HG02870 (cell line): Measurements from ENCODE around the gene TEF.

ENCODE experiments used
- ATAC-seq: cut with Tn5 transposase; IDR thresholded peaks from one replicate; pipeline ENCODE4 v1.9.1; 2021; ENCODE audit warnings: mild to moderate bottlenecking, moderate library complexity; ENCODE audit not compliant: unreplicated experiment

TEF gene

DNA sequence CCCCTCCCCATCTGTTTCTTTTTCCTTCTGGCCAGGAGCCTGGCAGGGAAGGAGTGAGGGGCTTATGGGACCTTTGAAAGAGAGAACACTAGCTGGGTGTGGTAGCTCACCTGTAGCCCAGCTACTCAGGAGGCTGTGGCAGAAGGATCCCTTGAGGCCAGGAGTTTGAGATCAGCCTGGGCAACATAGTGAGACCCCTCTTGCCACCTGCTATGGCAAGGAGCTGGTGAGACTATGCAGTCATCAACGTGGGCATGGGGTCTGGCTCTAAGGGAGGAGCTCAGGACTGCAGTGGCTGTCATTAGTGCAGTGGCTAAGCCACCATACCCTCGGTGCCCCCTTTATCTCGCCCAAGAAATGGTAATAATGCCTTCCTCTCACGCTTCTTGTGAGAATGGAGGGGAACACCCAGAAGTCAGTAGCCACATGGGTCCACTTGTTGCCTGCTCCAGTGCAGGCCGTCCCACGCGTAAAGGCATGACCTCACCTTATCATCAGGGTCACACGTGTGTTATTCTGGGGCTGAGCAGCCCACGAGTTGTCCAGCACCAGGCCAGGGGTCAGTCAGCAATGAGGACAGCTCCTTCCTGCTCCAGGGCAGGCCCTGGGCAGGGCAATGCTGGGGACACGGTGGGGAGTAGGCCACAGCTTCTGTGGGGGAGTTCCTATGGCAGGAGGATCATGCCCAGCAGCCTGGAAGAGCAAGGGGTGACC lies 27.7 kb upstream of the TEF start:
- no peak for ATAC-seq

DNA sequence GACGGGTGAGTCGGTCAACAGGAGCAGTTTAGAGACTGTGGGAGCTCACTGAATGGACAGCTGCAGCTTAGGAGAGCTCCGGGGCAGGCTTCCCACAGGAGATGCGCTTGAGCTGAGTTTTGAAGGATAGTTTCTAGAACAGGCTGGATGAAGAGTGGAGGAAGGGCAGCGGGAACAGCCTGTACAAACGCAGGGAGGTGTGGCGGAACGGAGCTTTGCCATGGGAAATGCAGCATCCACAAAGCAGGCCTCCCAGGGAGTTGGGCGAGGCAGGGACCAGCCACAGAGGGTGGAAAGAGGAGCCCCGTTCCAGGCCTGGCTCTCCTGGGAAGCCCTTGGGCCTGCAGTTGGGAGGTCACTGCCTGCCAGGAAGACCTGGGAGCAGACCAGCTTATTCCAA lies 26.8 kb upstream of the TEF start:
- ATAC-seq: no peak

DNA sequence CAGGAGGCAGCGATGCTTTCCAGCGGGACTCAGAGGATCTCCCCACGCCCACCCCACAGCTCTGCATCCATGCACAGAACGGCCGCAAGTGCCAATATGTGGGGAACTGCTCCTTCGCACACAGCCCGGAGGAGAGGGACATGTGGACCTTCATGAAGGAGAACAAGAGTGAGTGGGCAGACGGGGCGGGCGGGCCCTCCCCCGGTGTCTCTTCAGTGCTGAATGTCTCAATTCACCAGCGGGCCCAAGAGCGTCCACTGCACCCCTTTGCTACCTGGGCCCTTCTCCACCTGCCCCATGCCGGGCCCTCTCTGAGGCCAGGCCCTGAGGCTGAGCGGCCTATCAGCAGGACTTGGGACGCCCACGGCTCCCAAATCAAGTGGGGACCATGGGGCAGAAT lies 25.8 kb upstream of the TEF start:
- no peak for ATAC-seq

DNA sequence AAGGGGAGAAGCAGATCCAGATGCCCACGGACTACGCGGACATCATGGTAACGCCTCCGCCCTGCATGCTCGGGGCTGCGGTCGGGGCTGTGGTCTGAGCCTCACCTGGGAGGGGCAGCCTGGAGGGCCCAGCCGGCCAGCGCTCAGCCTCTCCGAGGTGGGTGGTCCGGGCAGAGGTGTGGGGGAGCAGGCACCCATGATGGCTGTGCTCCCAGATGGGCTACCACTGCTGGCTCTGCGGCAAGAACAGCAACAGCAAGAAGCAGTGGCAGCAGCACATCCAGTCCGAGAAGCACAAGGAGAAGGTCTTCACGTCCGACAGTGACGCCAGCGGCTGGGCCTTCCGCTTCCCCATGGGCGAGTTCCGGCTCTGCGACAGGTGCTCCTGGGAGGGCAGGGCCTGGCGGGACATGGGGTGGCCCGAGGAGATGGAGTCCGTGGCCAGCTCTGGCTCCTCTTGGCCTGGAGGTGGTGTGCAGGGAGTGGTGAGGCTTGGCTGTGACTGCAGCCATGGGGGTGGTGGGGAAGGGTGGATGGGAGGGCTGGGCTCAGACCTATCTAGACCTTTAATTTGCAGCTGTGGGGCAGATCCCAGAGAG lies 25.2 kb upstream of the TEF start:
- ATAC-seq: no peak

DNA sequence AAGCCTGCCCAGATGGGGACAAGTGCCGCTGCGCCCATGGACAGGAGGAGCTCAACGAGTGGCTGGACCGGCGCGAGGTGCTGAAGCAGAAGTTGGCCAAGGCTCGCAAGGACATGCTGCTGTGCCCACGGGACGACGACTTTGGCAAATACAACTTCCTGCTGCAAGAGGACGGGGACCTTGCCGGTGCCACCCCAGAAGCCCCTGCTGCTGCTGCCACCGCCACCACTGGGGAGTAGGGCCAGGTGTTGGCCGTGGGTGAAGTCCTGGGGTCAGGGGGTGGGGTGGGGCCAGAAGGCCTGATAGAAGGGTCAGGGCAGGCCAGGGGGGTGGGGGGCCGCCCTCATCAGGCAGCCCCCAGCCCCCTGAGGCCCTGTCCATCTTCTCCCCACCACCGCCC lies 24.6 kb upstream of the TEF start:
- no peak for ATAC-seq

DNA sequence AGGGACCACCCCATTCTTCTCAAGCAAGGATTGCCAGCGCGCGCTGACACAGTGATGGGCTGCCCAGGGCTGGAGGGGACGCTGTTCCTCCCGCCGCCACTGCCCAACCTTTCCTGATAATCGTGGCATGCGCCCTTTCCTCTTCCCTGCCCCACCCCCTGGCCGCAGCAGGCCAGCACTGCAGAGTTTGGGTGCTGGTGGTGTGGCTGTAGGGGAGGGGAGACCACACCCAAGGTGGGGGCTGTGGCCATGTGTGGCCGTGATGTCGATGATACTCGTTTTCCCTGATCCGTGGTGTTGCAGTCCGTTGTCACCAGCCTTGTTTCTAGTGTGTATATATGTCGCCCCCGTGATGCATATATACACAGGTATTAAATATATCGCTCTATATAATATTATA lies 22.8 kb upstream of the TEF start:
- no peak for ATAC-seq

DNA sequence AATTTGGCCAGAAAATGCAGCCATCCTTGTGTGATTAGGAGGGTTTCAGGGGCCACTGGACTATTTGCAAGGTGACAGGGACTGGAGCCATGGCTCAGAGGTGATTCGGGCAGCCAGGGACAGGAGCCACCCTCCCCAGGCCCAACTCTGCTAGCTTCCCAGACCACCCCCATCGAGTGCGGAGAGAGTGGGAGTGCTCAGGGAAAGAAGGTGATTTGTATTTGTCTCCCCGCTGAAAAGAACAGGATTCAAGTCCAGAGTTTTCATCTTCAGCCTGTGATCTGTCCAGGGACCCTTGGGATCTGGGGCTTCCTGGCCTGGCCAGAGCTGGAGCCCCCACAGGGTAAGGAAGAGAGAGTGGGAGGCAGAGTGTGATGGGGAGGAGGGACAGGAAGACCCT lies 22.4 kb upstream of the TEF start:
- no peak for ATAC-seq

DNA sequence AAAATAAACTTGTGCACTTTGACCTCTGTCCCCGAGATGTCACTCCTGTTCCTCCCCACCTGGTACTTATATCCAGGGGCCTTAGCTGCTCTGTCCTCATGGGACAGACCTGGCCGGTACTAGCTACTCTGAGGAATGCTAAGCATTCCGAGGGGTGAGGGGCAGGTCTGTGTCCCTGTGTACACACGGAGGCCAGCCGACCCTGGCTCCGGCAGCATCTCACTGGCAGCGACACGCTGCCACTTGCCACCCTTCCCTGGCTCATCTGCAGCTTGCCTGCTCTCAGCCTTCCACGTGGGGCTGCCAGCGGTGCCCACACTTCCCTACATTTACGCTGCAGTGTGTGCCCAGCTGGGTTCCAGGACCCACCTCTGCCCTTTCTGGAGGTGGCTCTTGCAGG lies 21.6 kb upstream of the TEF start:
- no peak for ATAC-seq

DNA sequence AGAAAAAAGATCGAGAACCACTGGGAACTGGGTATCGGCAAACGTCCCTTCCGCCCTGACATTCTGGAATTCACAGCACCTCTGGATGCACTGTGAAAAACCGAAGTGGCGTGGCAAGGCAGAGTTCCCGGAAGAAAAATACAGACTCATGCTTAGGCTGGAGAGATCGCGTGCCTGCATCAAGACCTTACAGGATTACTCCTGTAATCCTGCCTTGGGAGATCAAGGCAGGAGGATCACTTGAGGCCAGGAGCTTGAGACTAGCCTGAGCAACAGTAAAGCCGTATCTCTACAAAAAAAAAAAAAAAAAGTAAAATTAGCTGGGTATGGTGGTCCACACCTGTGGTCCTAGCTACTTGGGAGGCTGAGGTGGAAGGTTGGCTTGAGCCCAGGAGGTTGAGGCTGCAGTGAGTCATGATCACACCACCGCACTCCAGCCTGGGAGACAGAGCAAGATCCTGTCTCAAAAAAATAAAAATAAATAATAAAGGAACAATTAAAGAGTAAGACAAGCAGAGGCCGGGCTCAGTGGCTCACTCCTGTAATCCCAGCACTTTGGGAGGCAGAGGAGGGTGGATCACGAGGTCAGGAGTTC lies 19.9 kb upstream of the TEF start:
- no peak for ATAC-seq

DNA sequence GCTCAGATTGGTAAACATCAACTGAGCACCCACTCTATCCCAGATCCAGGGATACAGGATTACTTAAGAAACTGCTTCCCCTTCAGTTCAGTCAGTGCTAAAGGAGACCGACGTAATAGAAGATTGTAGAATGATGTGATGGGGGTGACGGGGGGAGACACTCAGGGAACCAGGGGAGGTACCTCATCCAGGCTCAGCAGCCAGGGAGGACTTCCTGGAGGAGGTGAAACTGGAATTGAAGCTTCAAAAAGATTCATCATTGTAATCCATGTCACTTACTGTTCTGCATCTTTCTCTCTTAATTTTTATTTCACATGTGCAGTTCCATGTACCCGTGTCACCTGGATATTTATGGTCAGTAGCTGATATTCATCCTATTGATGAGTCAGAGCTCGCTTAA lies 19.1 kb upstream of the TEF start:
- ATAC-seq: no peak

DNA sequence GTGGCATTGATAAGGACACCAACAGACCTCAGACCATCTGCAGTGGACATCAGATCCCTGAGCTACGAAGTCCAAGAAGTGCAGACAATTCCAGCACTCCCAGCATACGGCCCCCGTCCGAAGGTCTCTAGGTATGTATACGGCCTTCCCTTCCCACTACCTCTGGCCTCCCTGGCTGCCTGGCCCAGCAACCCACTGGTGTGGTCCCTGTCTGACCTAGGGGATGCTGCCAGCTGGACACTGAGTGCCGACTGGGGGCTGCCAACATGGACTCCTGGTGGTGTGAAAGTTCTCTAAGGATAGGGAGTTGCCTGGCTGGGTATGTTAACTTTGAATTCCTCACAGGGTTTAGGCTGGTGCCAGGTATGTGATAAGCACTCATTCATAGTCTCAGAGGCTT lies 17.5 kb upstream of the TEF start:
- no peak for ATAC-seq

DNA sequence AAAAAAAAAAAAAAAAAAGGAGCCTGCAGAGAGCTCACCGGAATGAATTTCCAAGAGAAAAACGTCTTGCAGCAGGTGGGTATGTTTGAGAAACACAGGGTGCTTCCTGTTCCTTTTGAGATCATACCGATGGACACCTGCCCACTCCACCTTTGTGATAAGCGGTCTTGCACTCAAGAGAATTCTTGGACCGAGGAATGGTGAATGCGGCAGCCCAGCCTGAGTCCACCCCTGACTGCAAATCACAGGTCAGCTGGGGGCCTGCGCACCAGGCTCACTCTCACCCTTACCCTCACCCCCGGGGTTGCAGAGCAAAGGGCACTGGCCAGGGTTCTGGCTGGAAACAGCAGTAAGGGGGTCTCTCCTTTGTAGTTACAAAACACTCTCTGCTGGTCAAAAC lies 16.8 kb upstream of the TEF start:
- ATAC-seq: no peak

DNA sequence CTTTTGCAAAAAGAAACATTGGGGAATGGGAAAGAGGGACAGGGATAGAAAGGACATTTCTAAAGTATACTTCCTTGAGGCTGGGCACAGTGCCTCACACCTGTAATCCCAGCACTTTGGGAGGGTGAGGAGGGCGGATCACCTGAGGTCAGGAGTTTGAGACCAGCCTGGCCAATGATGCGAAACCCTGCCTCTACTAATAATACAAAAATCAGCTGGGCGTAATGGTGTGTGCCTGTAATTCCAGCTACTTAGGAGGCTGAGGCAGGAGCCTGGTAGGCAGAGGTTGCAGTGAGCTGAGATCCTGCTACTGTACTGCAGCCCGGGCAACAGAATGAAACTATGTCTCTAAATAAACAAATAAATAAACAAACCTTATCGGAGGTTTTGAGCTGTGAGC lies 16.3 kb upstream of the TEF start:
- no peak for ATAC-seq

DNA sequence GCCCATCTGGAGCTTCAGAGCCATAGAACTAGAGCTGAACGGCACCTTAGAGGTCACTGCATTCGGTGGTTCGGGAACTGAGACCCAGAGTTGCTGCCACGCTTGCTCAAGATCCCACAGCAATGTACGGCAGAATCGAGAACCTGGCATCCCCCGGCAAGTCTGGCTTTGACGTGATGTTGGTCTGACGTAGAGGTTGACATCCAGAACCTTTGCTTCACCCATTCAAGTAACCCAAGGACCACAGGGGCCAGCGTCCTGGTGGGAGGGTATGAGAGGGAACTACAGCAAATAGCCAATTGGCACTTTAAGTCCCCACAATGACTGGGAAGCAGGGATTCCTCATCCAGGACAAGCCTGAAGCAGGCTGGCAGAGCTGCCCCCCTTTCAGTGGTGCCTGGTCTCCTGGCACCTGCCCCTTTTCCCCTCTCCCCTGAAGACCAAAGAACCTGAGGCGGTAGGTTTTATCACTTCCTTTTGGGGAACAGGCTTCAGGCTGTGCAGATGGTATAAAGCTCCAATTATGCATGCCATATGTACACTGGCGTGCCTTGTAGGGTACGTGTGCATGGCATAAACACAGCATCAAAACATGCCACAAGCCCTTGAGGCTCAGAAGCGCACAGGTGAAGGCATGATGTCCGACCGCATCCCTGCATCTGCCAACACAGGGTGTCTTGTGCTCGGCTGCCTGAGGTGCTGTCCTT lies 15.3 kb upstream of the TEF start:
- no peak for ATAC-seq

DNA sequence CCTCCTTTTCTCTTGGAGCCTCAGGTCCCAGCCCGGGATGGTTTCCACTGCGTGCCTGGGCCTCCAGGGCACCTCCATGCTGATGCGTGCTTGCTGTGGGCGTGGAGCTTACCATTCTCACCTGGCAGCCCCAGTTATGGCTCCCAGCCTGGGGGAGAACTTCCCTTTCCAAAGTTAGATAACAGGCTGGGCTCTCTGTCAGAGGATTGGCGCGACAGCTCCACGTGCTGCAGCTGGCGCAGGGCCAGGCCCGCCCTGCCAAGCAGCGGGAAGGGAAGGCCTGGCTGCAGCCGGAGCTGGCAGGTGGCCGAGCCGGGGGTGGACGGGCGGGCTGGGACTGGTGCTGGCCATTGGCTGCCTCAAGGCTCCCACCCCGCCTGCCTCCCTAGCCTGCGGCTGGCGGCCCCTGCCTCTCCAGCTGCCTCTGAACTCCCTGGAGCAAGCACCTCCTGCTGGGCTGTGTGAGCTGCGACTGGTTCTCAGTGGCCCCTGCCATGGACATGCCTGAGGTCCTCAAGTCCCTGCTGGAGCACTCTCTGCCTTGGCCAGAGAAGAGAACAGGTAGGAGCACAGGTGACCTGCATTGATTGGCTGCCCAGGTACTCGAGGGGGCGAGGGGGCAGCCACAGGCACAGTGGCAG lies 14.6 kb upstream of the TEF start:
- ATAC-seq: no peak

DNA sequence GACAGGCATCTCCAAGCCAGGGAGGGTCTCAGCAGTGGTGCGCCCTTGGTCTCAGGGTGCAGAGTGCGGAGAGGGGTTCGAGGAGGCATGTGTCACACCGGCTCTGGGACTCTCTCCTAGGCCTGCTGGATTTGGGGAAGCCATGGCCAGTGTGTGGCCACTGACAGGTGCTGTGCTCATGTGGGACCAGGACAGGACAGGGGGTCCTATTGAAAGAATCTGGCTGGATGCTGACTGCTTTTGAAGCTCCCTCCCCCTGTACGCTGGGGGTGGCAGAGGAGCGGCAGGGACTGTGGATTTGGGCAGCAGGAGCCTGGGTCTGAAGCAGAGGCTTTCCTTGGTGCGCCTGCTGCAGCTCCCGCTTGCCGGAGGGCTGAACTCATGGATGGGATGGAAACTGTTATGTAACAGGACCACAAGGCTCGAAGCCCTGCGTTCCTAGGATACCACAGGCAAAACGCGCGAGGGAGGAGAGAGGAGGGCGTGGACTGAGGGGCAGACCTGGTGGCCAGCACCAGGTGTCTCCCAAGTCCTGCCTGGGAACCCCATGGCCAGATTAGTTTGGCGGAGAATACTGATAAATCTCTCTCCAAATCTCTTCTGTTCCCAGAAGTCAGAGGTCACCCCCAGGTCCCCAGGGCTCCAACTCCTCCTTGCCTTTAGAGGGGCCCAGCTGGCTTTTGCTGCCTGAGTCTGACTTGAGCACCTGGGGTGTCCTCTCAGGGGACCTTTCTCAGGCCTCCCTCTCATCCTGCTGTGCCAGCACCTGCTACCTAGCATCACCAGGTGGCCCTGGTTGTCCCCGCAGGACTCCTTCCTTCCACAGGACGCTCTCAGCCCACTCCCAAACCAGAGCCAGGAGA lies 13.8 kb upstream of the TEF start:
- no peak for ATAC-seq

DNA sequence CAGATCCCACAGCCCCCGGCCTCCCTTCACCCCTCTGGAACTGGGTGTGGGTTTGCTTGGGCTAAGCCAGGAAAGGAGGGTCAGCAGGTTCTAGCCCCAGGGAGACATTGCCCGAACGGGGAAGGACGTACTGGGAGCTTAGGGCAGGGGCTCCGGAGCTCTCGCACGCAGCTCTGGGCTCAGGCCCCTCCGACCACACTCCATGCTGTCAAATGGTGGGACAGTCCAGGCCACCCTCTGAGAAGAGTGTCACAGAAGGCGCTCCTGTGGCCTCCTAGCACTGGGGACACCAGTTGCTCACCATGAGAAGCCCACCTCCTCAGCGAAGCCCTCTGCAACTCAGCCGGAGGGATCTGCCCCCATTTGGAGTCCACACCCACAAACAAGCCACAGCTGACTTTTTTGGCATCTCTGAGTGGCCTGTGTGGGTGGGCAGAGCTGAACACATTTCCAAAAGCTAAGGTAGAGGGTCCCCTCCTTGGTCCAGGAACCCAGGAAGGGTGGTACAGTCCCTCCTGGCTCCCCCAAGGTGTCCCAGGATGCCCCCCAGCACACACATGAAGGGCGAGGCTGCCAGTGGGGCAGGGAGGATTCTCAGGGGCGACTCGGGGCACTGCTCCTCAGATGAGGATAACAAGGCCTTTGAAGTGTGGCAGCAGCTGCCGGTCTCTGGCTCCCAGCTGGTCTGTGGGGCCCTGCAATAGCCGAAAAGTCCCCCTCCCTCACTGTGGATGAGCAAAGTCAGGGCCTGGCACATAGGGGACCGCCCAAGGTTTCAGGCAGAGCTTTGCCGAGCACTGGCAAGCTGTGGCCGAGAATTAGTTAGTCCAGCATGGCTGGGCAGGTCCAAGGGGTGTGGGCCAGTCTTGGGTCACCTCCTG lies 13.0 kb upstream of the TEF start:
- ATAC-seq: no peak

DNA sequence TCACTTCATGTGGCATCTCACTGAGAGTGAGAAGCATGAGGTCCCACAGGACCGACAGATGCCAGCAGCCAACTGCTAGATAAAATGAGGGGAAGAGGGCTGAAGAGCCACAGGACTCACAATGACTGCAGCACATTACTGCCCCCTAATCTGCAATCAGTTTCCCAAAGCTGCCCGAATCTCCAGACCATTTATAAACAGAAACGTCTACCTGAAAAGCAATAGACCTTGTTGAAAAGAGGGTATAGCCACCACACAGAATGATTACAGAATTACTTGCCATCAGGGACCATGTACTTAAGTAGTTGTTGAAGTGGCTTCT lies 12.4 kb upstream of the TEF start:
- no peak for ATAC-seq

DNA sequence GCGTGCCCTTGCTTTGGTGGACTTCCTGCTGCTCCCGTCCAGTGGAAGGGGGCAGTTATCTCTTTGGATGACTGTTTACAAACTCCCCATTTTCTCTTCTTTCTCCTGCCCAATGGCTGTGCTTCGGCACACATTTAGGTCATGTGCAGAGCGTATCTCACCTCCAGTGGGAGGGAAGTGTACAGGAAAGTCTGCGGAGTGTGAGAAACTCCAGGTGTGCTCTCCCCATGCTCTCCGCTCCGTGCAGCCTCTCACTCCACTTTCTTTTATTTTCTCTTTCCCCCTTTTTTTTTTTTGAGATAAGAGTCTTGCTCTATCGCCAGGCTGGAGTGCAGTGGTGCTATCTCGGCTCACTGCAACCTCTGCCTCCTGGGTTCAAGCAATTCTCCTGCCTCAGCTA lies 11.9 kb upstream of the TEF start:
- ATAC-seq: no peak

DNA sequence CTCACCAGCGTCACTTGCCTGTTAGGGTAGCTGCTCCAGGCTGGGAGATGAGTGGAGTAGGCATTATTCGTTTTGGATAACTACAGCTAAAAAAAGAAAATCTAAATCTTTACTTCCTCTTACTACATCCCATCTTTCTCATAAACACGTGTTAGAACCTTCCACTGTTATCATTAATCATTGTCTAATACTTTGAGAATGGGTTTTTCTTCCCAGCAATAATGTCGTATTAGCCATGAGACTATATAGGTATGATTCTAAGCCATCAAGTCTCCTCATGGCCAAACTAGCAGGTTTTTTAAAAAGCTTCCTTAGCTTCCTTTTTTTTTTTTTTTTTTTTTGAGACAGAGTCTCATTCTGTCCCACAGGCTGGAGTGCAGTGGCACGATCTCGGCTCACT lies 3.9 kb upstream of the TEF start:
- no peak for ATAC-seq
